AG20443 (cell line): ENCODE results near the gene KIF25.
A peak's percentile ranks its signal among the peaks of the same experiment; 100 is the strongest.
"Not testable (repeated sequence)": the region's sequence is repeated elsewhere in the genome, so short reads cannot be mapped to it uniquely, and the experiment has no call there.

ENCODE experiments used
- DNase-seq: peaks from one replicate; pipeline ENCODE4 v3.0.0; 2012; ENCODE audit warnings: low spot score, mixed read lengths

The KIF25 gene

DNA sequence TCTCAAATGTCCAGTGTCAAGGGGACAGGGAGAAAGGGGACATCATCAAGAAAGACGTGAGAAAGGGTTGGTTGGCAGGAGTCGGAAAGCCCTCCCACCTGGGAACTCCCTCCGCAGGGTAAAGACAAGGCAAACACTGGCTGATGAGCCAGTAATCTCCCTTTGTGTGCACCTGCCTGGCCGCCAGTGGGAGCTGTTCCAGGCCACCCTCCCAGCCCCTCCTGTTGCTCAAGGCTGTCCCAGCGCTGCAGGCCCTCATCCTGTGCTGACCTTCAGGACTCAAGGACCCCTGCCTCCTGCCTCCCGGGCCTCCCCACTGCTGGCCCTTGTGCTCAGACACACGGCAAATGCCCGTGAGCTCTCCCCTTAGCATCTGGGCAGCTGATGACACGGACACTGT, 74.1 kb downstream of the KIF25 start:
- DNase-seq: no peak

- no peak for DNase-seq
Measured at GRCh38 chr6:168072261-168072660, 74.8 kb downstream of the KIF25 start.

DNA sequence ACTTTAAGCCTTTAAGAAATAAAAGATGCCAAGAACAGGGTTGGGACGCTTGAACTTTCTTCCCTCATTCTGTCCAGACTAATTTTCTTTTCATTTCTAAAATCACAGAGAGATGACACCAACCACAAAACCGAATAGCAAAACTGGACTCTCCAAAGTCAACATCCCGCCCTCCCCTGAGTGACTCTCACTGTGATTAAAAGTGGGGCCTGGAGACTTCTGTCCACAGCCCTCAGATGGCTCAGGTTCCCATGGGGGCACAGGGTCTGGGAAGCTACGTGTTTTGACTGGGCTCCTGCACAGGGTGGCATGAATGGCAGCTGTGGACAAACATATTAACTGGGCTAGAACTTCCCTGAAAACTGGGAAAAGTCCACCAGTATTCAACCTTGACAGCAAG, 75.3 kb downstream of the KIF25 start:
- no peak for DNase-seq

GRCh38 chr6:168073937-168074730, 76.7 kb downstream of the KIF25 start:
- DNase-seq: no peak

DNA sequence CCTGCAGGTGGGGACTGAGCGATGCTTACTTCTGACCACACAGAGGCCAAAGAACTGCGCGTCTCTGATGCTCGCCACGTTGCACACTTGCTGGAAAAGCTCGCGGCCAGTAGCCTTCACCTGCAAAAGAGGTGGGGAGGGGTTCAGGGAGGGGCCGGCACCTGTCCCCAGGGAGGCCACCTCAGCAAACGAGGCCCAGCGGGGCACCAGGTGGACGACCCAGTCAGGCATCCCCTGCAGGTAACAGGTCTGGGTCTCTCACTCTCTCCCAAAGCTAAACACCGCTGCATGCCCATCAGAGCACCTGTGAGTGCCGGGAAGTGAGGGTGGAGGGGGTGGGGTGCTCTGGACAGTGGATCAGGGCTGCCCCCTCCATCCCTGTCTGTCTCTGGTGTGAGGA, 77.7 kb downstream of the KIF25 start:
- no peak for DNase-seq

DNA sequence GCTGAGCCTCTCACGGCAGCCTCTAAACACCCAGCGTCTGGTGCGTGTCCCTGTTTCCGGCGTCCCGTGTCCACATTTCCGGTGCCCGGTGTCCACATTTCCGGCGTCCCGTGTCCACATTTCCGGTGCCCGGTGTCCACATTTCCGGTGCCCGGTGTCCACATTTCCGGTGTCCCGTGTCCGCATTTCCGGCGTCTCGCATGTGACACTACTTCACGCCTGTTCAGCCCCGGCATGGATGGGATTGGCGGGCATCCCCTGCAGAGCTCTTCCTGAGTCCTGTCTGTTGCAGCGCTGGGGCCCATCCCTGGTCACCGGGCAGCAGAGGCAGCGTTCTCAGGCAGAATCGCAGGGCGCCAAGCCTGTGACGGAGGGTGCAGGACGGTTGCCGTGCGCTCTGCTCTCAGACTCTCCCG, 78.3 kb downstream of the KIF25 start:
- no peak for DNase-seq

DNA sequence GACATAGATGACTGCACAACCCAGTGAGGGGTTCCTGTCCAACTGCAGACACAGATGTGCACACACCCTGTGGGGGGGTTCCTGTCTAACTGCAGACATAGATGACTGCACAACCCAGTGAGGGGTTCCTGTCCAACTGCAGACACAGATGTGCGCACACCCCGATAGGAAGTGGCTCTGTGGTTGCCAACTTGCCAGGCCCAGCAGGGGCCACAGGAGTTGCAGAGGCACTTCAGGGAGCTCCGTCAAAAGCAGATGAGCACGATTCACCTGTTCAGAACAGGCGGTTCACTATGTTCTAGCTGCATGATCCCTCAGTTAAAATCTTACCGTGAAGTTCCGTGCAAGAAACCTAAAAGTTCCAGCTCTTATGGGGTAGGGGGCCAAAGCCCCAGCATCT, 79.9 kb downstream of the KIF25 start:
- not testable (repeated sequence) for DNase-seq

DNA sequence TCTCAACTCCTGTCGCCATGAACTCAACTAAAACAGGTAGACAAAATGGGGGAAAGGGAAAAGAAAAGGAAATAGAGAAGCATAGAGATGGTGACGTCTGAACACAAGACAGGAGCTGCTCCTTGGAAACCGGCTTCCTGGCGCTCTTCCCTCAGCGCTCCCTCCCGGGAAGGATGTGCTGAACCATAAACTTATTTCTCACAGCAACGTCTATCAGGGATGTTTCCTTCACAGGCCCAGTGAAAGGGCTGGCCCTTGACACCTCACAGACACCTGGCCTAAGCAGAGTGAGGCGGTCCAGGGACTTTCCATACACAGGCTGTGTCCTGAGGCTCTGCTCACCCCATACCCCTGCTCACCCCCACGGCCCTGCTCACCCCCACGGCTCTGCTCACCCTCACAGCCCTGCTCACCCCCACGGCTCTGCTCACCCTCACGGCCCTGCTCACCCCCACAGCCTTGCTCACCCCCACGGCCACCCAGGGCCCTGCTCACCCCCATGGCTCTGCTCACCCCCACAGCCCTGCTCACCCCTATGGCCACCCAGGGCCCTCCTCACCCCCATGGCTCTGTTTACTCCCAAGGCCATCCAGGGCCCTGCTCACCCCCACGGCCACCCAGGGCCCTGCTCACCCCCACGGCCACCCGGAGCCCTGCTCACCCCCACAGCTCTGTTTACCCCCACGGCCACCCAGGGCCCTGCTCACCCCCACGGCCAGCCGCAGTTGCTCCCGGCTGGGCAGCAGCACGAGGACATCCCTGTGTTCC, 80.9 kb downstream of the KIF25 start:
- DNase-seq: no peak

- no peak for DNase-seq
Measured at GRCh38 chr6:168078943-168079405, 81.5 kb downstream of the KIF25 start, which contains the start of gene FRMD1. Gene FRMD1, minus strand, starts transcription at chr6:168079212. Its CDS starts 118 bp downstream, at chr6:168079094.

GRCh38 chr6:168080393-168081077, 83.1 kb downstream of the KIF25 start:
- DNase-seq: no peak

- DNase-seq: no peak
Measured at GRCh38 chr6:168081858-168082546, 84.5 kb downstream of the KIF25 start.

DNA sequence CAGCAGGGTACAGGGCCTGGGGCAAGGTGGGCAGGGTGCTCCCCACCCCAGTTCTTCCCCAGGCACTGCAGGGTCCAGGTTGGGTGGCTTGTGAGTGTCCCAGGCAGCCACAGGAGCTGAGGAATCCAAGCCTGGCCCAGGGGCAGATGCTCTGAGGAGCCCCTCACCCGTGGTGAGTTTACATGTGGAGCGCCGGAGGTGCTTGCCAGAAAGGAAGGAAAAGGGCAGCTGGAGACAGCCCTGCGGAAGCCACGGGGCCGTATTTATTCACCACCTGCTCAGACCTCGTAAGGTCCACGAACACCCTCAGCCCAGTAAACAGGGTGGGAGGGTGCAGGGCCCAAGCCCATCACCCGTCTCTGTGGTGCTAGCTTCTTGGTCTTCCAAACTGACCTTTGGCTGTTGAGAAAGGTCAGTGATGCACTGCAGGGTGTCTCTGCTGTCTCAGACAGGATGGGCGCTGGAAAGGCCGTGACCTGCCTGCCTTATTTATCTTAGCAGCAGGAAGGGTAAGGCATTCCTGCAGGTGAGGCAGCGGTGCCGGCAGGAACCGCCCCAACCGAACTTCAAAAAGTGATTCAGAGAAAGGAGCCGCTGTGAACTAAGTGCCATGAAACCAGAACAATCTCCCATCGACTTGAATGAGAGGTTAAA, 85.5 kb downstream of the KIF25 start:
- no peak for DNase-seq

DNA sequence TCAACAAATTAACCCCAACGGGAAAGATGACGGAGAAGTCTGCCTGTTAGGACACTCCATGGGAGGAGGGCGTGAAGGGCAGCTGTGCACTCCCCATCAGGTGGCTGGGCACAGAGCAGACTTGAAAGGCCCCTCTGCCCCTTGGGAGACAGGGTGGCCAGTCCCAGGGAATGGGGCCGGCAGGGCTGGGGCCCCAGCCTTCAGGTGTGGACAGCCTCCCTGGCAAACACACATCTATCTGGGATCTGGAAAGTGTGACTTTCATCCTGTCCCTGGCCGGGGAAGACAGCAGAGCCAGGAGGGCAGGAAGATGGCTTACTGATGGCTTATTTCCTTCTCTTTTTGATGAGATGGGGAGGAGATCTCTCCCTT, 86.0 kb downstream of the KIF25 start:
- DNase-seq: no peak

DNA sequence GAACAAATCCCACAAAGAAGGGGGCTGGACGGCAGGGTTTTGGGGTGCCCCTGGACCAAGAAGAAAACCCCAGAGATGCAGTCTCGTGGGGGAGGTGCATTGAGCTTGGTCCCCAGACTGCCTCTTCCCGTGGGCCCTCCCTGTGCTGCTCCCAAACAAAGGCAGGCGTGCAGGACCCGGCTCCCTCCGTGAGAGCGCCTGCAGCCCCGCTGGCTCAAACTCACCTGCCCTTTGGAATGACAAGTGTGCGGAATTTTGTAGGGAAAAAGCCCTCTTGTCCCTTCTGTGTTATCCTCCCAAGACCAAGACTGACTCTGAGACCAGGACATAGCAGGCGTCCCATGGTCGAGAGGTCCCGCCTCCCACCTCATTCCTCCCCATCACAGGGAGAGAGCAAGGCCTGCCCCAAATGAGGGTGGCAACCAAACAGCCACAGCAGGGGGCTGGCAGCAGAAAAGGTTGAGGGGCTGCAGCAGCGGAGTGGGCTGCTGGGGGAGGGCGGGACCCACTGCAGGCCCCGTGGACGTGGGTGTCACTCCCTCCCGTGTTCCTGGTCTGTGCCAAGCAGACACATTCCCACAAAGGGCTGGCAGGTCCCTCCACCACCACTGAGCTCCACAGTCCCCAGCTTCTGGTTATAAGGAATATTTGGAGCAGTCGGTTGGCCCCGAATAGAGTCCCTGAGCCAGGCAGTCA, 87.1 kb downstream of the KIF25 start:
- no peak for DNase-seq

GRCh38 chr6:168086066-168086465, 88.6 kb downstream of the KIF25 start:
- DNase-seq: no peak

DNA sequence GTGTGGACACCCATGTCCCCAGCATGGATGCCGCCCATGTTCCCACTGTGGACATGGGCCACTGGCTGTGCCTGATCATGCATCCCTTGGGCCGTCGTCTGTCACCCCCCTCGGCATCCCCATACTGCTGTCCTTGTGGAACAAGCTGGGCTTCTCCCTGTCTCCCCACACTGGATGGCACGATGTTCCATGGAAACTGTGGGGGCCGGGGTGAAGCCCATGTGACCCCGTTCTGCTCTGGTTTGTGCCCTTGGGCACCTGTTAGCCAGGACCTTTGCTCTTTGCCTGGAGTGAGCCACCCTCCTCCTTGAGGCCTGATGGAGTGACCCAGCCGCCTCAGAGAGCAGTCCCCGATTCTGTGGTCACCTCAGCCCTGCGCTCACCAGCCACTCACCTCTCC, 89.1 kb downstream of the KIF25 start:
- no peak for DNase-seq

- no peak for DNase-seq
Measured at GRCh38 chr6:168087436-168088160, 90.1 kb downstream of the KIF25 start.

DNA sequence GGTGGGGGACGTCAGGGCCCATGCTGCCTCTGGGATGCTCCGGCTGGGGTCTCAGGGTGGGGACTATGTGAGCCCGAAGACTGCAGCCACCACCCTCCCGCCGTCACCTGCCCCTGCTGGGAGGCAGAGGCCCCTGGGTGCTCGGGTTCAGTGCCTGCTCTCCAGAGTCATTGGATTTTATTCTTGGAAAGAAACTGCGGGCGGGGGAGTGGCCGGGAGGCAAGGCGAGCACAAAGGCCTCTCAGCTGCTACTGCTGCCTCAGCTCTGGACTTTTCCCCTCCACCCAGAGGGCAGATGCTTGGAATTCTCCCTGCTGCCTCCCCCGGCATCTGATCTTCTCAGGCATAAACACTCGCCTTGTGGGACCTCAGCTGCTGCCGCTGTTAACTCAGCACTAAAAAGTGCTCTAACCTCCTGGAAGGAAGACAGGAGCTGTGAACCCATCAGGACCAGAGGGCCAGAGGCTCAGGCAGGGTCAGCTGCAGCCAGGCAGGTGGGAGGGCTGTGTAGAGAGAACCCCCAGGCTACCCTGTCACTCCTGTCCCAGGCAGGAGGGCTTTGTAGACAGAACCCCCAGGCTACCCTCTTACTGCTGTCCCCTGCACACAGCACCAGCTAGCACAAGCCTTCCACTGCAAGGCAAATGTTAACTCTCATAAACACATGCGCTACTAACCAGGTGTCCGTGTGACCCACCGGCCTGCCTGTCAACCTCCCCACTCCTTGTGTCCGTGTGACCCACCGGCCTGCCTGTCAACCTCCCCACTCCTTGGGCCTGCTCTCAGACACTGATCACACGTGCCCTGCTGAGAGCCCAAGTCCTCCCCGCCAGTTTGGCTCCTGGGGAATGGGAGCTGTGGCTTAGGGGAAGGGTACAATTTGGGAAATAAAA, 90.9 kb downstream of the KIF25 start:
- DNase-seq: peak; percentile 76
